Mesendoderm (in vitro differentiated cells): ENCODE results near the gene BCDIN3D.

Experiments
- DNase-seq: peaks from one replicate; pipeline ENCODE4 v3.0.0; 2013
- H2AK5ac ChIP-seq: 2 replicates; pipeline ENCODE4 v1.6.1; 2013; ENCODE audit warnings: low read length, inconsistent platforms
- H2BK120ac ChIP-seq: 2 replicates; pipeline ENCODE4 v1.6.1; 2013; ENCODE audit warnings: low read depth, mild to moderate bottlenecking, low read length, moderate library complexity, mixed read lengths
- H2BK15ac ChIP-seq: replicated peaks from 2 replicates; pipeline ENCODE4 v1.6.1; 2013; ENCODE audit warnings: low read depth, mild to moderate bottlenecking, moderate library complexity
- H2BK5ac ChIP-seq: 2 replicates; pipeline ENCODE4 v1.6.1; 2013; ENCODE audit warnings: low read length, inconsistent platforms
- H3K18ac ChIP-seq: 2 replicates; pipeline ENCODE4 v1.6.1; 2013; ENCODE audit warnings: mild to moderate bottlenecking, low read length, mixed read lengths
- H3K23ac ChIP-seq: one replicate; pipeline ENCODE4 v1.6.1; 2013; ENCODE audit warnings: low read length
- H3K27ac ChIP-seq: 2 replicates; pipeline ENCODE4 v1.5.1; 2013; ENCODE audit warnings: low read depth, mild to moderate bottlenecking, inconsistent platforms, low read length, moderate library complexity
- H3K27me3 ChIP-seq: 2 replicates; pipeline ENCODE4 v1.6.1; 2013; ENCODE audit warnings: low read length, control low read depth, mild to moderate bottlenecking, inconsistent platforms; ENCODE audit not compliant: insufficient read depth, poor library complexity
- H3K36me3 ChIP-seq: 2 replicates; pipeline ENCODE4 v1.6.1; 2013; ENCODE audit warnings: low read length, inconsistent platforms; ENCODE audit not compliant: control insufficient read depth, insufficient read depth
- H3K4ac ChIP-seq: one replicate; pipeline ENCODE4 v1.6.1; 2013; ENCODE audit warnings: low read depth, mild to moderate bottlenecking, low read length, moderate library complexity
- H3K4me1 ChIP-seq: 2 replicates; pipeline ENCODE4 v1.6.1; 2013; ENCODE audit warnings: low read depth, low read length, inconsistent platforms; ENCODE audit not compliant: control insufficient read depth
- H3K4me2 ChIP-seq: 2 replicates; pipeline ENCODE4 v1.6.1; 2013; ENCODE audit warnings: low read length
- H3K4me3 ChIP-seq: 2 replicates; pipeline ENCODE4 v1.5.1; 2013; ENCODE audit warnings: mild to moderate bottlenecking, low read length
- H3K56ac ChIP-seq: one replicate; pipeline ENCODE4 v1.6.1; 2013; ENCODE audit warnings: low read length
- H3K79me1 ChIP-seq: 2 replicates; pipeline ENCODE4 v1.6.1; 2013; ENCODE audit warnings: low read length, inconsistent platforms
- H3K79me2 ChIP-seq: 2 replicates; pipeline ENCODE4 v1.6.1; 2013; ENCODE audit warnings: mild to moderate bottlenecking, low read length; ENCODE audit not compliant: control insufficient read depth, insufficient read depth
- H3K9ac ChIP-seq: 2 replicates; pipeline ENCODE4 v1.6.1; 2013; ENCODE audit warnings: low read length, inconsistent platforms
- H4K5ac ChIP-seq: one replicate; pipeline ENCODE4 v1.6.1; 2013; ENCODE audit warnings: low read length
- H4K8ac ChIP-seq: one replicate; pipeline ENCODE4 v1.6.1; 2013; ENCODE audit warnings: low read depth, mild to moderate bottlenecking, control low read depth, low read length, moderate library complexity
- WGBS: extraction: QIAGEN DNeasy Blood & Tissue Kit; methylation state at CpG from one replicate; pipeline ENCODE4 v1.1.7; 2013; ENCODE audit warnings: low lambda C conversion rate, missing lambda C conversion rate; ENCODE audit not compliant: insufficient coverage; ENCODE audit errors: extremely low coverage; 5-methylcytosine and 5-hydroxymethylcytosine counted together

BCDIN3D gene

GRCh38 chr12:49870501-49871262, 27.8 kb upstream of the BCDIN3D start:
- no peak for DNase-seq
- no peaks in the 10 kb centered on the region for H3K27me3 ChIP-seq
- H3K27ac ChIP-seq = no peak overlapping the region
- H4K8ac ChIP-seq = no peak overlapping the region
- no peak overlapping the region for H3K56ac ChIP-seq
- no peaks in the 10 kb centered on the region for H3K79me1 ChIP-seq
- H2BK5ac ChIP-seq = no peak overlapping the region
- H3K18ac ChIP-seq = no peak overlapping the region
- H4K5ac ChIP-seq = no peak overlapping the region
- no peaks in the 10 kb centered on the region for H3K79me2 ChIP-seq
- no peak overlapping the region for H3K4me2 ChIP-seq
- H3K4me3 ChIP-seq = no peak overlapping the region
- WGBS = no CpG with 5 or more reads among the region's 11 CpGs
- H3K9ac ChIP-seq = no peak overlapping the region
- H2AK5ac ChIP-seq = no peak overlapping the region
- no peak overlapping the region for H3K23ac ChIP-seq
- H3K4ac ChIP-seq = no peak overlapping the region
- H2BK120ac ChIP-seq = no peak overlapping the region
- H3K4me1 ChIP-seq = no peaks in the 10 kb centered on the region
- H2BK15ac ChIP-seq = no peak overlapping the region
- H3K36me3 ChIP-seq = no peaks in the 10 kb centered on the region

GRCh38 chr12:49869816-49870500, 27.1 kb upstream of the BCDIN3D start:
- Histone ChIP-seq H3K79me1 (no peaks in the 10 kb centered on the region), H3K27me3 (no peaks in the 10 kb centered on the region), H3K56ac (no peak overlapping the region), H3K9ac (no peak overlapping the region), H2BK15ac (no peak overlapping the region), H3K4me2 (no peak overlapping the region), H3K18ac (no peak overlapping the region), H3K27ac (no peak overlapping the region), H3K4me1 (no peaks in the 10 kb centered on the region), H3K4me3 (no peak overlapping the region), H3K79me2 (no peaks in the 10 kb centered on the region), H3K4ac (no peak overlapping the region), H2AK5ac (no peak overlapping the region), H2BK120ac (no peak overlapping the region), H4K8ac (no peak overlapping the region), H3K36me3 (no peaks in the 10 kb centered on the region), H4K5ac (no peak overlapping the region), H3K23ac (no peak overlapping the region), H2BK5ac (no peak overlapping the region)
- no CpG with 5 or more reads among the region's 14 CpGs for WGBS
- DNase-seq = no peak

GRCh38 chr12:49868952-49869815, 26.3 kb upstream of the BCDIN3D start:
- no CpG with 5 or more reads among the region's 16 CpGs for WGBS
- H3K4me1 ChIP-seq = no peaks in the 10 kb centered on the region

GRCh38 chr12:49868449-49868848, 25.5 kb upstream of the BCDIN3D start:
- Histone ChIP-seq H3K4me1 (no peaks in the 10 kb centered on the region), H3K56ac (no peak overlapping the region), H3K4me2 (no peak overlapping the region), H2BK120ac (no peak overlapping the region), H3K18ac (no peak overlapping the region), H4K5ac (no peak overlapping the region), H2BK15ac (no peak overlapping the region), H3K23ac (no peak overlapping the region), H2BK5ac (no peak overlapping the region), H3K4me3 (no peak overlapping the region), H4K8ac (no peak overlapping the region), H3K79me2 (no peaks in the 10 kb centered on the region), H3K27ac (no peak overlapping the region), H3K4ac (no peak overlapping the region), H2AK5ac (no peak overlapping the region), H3K79me1 (no peaks in the 10 kb centered on the region), H3K9ac (no peak overlapping the region), H3K36me3 (no peaks in the 10 kb centered on the region), H3K27me3 (no peaks in the 10 kb centered on the region)
- DNase-seq = no peak
- no CpG with 5 or more reads among the region's 16 CpGs for WGBS

More at GRCh38 chr12:49868952-49869815, 26.3 kb upstream of the BCDIN3D start:
- no peaks in the 10 kb centered on the region for H3K27me3 ChIP-seq
- no peak overlapping the region for H3K4ac ChIP-seq
- H4K8ac ChIP-seq = no peak overlapping the region
- H3K27ac ChIP-seq = no peak overlapping the region
- H3K56ac ChIP-seq = no peak overlapping the region
- no peaks in the 10 kb centered on the region for H3K79me2 ChIP-seq
- H4K5ac ChIP-seq = no peak overlapping the region
- H2BK15ac ChIP-seq = no peak overlapping the region
- no peak overlapping the region for H3K18ac ChIP-seq
- H3K79me1 ChIP-seq = no peaks in the 10 kb centered on the region
- no peaks in the 10 kb centered on the region for H3K36me3 ChIP-seq
- no peak overlapping the region for H3K4me3 ChIP-seq
- no peak overlapping the region for H3K9ac ChIP-seq
- no peak overlapping the region for H3K4me2 ChIP-seq
- no peak overlapping the region for H3K23ac ChIP-seq
- H2AK5ac ChIP-seq = no peak overlapping the region
- no peak overlapping the region for H2BK120ac ChIP-seq
- no peak overlapping the region for H2BK5ac ChIP-seq
- DNase-seq = peak; percentile 64

- no peak overlapping the region for H2BK120ac ChIP-seq
- no peak overlapping the region for H2BK5ac ChIP-seq
- no peak overlapping the region for H2AK5ac ChIP-seq
- no peaks in the 10 kb centered on the region for H3K36me3 ChIP-seq
- H3K79me1 ChIP-seq = no peaks in the 10 kb centered on the region
- H3K9ac ChIP-seq = no peak overlapping the region
- no peak overlapping the region for H3K18ac ChIP-seq
- H3K23ac ChIP-seq = no peak overlapping the region
- H4K5ac ChIP-seq = no peak overlapping the region
- no CpG with 5 or more reads among the region's 11 CpGs for WGBS
- H3K4me3 ChIP-seq = no peak overlapping the region
- no peak overlapping the region for H3K56ac ChIP-seq
- no peak overlapping the region for H3K4me2 ChIP-seq
- H3K27ac ChIP-seq = no peak overlapping the region
- H4K8ac ChIP-seq = no peak overlapping the region
- no peak overlapping the region for H2BK15ac ChIP-seq
- no peaks in the 10 kb centered on the region for H3K4me1 ChIP-seq
- no peaks in the 10 kb centered on the region for H3K79me2 ChIP-seq
- DNase-seq = peak; percentile 61
- H3K4ac ChIP-seq = no peak overlapping the region
- no peaks in the 10 kb centered on the region for H3K27me3 ChIP-seq
Observed at GRCh38 chr12:49867570-49868341, 24.9 kb upstream of the BCDIN3D start.
